Muscle layer of duodenum (tissue), 2 donors: ENCODE results near the gene UBALD1.

Source experiments
- H3K27ac ChIP-seq: one replicate; pipeline ENCODE4 v1.7.0; 2013; ENCODE audit warnings: mild to moderate bottlenecking, low read length
- H3K27me3 ChIP-seq: one replicate; pipeline ENCODE4 v1.7.0; 2013; ENCODE audit warnings: low read depth, mild to moderate bottlenecking, control low read depth, low read length
- H3K36me3 ChIP-seq, 2 donors: one replicate each; pipeline ENCODE4 v1.7.0; 2013; ENCODE audit warnings: low read length in 2 of 2, control low read depth in 1 of 2, mild to moderate bottlenecking in 1 of 2; ENCODE audit not compliant: insufficient read depth in 2 of 2, control insufficient read depth in 1 of 2
- H3K4me1 ChIP-seq, 2 donors: one replicate each; pipeline ENCODE4 v1.7.0; 2013; ENCODE audit warnings: low read length in 2 of 2, mild to moderate bottlenecking in 2 of 2, control low read depth in 1 of 2, moderate library complexity in 1 of 2; ENCODE audit not compliant: insufficient read depth in 2 of 2, control insufficient read depth in 1 of 2
- H3K4me3 ChIP-seq, 2 donors: one replicate each; pipeline ENCODE4 v1.7.0; 2013; ENCODE audit warnings: low read length in 2 of 2, low read depth in 1 of 2, mild to moderate bottlenecking in 1 of 2
- H3K9me3 ChIP-seq, 2 donors: one replicate each; pipeline ENCODE4 v1.7.0; 2013; ENCODE audit warnings: low read length in 2 of 2, control low read depth in 1 of 2, mild to moderate bottlenecking in 1 of 2; ENCODE audit not compliant: control insufficient read depth in 1 of 2
- donor health status: healthy.

The UBALD1 gene

DNA sequence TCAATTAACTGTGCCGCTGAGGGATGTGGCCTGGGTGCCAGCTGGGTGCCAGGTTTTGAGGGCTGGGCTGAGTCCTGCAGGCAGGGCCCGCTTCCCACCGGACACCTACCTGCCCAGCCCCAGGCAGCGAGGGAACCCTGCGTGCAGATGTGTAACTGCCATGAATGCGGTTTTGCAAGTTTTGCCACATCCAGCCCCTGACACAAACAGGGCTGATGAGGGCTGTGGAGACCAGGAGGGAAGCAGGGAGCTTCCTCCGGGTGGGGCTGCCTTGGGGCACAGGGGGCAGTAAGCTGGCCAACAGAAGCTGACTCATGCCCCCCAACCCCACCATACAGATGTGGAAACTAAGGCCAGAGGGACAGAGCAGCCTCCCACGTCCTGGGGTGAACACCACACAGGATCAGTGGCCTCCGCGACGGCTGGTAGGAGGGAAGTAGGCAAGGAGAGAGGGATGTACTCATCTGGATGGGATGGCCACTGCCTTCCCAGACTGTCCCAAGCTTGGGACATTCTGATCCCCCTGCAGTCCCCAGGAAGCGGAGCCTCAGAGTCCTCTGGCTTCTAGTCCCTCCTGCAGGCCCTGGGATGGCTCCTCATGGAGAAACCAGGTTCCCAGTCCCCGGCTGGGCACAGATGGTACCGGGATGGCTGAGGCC lies 1.6 kb downstream of the UBALD1 start:
- H3K4me1 ChIP-seq = peaks cover 5 to 45% of the 10 kb centered on the region in 2 donors
- H3K4me3 ChIP-seq = peak overlapping the region; percentile 74 to 78
- no peaks in the 10 kb centered on the region for H3K27me3 ChIP-seq
- H3K9me3 ChIP-seq = no peaks in the 10 kb centered on the region
- peaks cover 0 to 16% of the 10 kb centered on the region in 2 donors for H3K36me3 ChIP-seq
- peak overlapping the region; percentile 65 for H3K27ac ChIP-seq

DNA sequence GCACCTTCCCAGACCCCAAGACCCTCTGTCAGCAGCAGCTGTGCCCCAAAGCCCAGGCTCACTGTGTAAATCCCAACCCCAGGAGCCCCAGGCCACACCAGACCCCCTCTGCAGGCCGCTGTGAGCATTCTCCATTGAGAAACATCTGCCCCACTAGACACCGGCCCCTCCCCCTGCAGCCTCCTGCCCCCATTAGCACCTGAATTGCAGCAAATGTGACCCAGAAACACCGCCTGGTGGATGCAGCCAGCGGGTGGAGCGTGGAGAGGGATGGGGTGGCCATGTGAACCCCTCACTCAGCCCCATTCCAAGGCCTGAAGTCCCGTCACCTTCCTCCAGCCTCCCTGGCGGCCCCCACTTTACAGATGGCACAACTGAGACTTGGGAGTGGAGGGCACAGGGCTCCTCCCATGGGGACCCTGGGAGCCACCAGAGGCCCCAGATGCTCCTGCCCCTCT lies 2.2 kb downstream of the UBALD1 start:
- Histone ChIP-seq H3K27me3 (no peaks in the 10 kb centered on the region), H3K4me3 (peak overlapping the region in 1 of 2 donors; percentile 78), H3K4me1 (peaks cover 5 to 39% of the 10 kb centered on the region in 2 donors), H3K9me3 (no peaks in the 10 kb centered on the region), H3K36me3 (peaks cover 0 to 22% of the 10 kb centered on the region in 2 donors), H3K27ac (no peak overlapping the region)

DNA sequence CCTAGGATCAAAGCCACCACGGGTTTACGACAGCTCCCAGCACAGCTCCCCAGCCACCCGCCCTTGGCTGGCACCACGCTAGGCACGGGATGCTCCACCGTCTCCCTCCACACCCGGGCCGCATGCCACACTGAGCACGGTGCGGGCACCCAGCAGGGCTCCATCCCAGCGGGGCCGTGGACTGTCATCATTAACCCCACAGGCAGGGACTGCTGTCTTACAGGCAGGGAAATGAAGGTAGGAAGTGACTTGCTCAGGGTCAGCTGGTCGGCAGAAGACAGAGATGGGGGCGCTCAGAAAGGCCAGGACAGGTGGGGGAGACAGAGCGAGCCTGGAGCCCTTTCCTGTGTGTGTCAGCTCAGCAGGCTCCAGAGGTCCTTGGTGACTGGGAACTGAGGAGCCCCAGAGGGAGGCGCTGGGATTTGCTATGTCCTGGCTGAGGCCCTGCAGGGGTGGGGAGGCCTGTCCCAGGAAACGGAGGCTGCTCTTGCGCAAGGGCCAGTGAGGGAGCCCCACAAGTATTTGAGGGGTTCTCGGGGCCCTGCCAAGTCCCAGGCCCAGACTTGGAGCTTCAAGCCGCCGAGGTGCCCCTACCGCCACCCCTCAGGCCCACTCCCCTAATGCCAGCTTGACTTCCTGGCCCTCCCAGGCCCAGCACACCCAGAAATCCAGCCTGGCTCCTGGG lies 3.2 kb downstream of the UBALD1 start:
- no peaks in the 10 kb centered on the region for H3K9me3 ChIP-seq
- H3K4me1 ChIP-seq = peaks cover 5 to 33% of the 10 kb centered on the region in 2 donors
- H3K27ac ChIP-seq = no peak overlapping the region
- H3K36me3 ChIP-seq = peaks cover 0 to 29% of the 10 kb centered on the region in 2 donors
- H3K4me3 ChIP-seq = no peak overlapping the region
- no peaks in the 10 kb centered on the region for H3K27me3 ChIP-seq

DNA sequence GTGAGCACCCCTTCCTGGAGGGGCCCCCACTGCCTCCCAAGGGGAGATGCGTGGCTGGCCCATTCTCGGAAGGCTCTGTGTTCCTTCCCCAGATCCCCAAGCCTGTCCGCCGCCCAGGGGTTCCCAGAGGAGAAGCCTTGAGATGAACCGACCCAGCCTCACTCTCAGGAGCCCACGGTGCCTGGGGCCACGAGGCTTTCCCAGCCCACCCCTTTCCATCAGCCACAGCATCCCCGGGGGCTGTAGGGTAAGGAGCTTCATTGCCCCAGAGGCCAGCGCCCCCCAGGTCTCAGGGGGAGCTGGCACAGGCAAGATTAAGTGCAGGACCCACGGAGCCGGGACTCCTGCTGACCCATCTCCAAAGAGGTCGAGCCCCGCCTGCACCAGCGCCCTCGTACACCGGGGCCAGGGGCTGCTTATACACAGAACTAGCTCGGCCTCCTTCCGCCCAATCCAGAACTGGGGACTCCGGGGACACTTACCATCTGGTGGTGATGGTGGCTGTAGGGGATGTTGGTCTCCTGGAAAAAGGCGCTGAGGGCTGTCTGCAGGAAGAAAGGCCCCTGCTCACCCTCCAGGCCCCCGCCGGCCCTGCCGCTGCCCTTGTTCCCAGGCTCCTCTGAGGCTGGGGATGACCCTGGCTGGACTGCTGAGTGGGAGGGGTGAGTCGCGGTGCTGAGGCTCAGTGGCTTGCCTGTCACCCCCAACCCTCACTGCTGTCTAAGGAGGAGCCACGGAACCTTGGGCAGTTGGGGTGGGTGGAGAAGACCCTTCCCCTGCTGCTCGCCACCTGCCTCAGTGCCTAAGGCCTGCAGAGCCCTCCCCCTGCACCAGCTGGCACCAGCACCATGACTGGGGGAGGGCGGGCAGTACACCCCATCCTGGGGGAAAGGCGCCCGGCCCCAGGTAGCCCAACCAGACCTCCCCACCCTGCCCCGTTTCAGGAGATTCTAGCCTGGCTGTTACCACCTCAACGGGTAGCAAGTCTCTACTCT lies 4.4 kb downstream of the UBALD1 start:
- Histone ChIP-seq H3K4me3 (no peak overlapping the region), H3K27me3 (no peaks in the 10 kb centered on the region), H3K9me3 (no peaks in the 10 kb centered on the region), H3K36me3 (peaks cover 0 to 29% of the 10 kb centered on the region in 2 donors), H3K4me1 (peaks cover 0 to 27% of the 10 kb centered on the region in 2 donors), H3K27ac (no peak overlapping the region)

DNA sequence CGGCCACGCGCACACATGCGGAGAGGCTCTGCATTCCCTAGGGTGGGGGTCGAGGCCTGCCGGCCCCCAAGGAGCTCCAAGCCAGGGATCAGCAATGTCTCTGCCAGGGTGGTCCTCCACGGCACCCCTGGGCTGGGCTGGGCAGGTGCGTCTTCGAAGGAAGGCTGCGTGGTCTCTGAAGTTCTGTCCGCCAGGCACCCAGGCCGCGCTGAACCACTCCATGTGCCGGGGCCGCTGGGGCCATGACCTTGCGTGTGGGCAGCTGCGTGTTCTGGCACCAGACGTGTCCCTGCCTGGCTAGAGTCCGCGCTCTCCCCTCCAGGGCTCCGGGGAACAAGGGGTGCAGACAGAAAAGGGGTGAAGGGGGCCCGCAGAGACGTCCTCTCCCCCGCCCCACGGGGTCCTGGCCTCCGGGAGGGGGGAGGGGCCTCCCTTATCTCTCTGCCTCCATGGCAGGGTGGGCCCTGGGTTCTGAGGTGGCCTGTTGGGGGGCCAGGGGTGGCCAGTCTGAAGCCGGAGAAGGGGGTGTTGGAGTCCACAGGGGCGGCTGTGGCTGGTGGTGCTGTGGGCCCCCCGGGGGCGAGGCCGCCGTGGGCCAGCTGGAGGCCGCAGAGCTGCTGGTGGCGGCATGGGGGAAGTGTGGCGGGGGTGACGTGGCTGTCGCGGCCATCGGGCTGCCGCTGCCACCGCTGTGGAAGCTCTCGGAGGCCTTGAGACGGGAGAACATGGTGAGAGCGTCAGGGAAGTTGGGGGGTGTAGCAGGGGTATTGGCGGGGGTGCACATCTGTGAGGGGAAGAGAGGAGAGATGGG lies 5.3 kb downstream of the UBALD1 start:
- Histone ChIP-seq H3K27me3 (no peaks in the 10 kb centered on the region), H3K4me1 (peaks cover 0 to 23% of the 10 kb centered on the region in 2 donors), H3K36me3 (peaks cover 0 to 29% of the 10 kb centered on the region in 2 donors), H3K9me3 (no peaks in the 10 kb centered on the region), H3K27ac (no peak overlapping the region), H3K4me3 (no peak overlapping the region)

DNA sequence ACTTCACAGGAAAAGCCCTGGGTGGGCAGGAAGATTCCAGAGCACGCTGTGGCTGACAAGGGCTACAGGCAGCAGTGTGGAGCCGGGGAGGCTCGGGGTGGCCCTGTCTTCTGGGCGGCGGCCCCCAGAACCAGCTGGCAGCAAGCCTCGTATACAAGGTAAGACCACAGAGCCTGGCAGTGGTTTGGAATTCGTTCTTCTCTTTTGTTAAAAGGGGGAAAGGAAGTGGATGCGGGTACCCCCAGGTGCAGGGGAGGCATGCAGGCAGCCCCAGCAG lies 6.0 kb downstream of the UBALD1 start:
- Histone ChIP-seq H3K9me3 (no peaks in the 10 kb centered on the region), H3K36me3 (peaks cover 0 to 29% of the 10 kb centered on the region in 2 donors), H3K4me1 (peaks cover 0 to 23% of the 10 kb centered on the region in 2 donors), H3K27me3 (no peaks in the 10 kb centered on the region), H3K4me3 (no peak overlapping the region), H3K27ac (no peak overlapping the region)

DNA sequence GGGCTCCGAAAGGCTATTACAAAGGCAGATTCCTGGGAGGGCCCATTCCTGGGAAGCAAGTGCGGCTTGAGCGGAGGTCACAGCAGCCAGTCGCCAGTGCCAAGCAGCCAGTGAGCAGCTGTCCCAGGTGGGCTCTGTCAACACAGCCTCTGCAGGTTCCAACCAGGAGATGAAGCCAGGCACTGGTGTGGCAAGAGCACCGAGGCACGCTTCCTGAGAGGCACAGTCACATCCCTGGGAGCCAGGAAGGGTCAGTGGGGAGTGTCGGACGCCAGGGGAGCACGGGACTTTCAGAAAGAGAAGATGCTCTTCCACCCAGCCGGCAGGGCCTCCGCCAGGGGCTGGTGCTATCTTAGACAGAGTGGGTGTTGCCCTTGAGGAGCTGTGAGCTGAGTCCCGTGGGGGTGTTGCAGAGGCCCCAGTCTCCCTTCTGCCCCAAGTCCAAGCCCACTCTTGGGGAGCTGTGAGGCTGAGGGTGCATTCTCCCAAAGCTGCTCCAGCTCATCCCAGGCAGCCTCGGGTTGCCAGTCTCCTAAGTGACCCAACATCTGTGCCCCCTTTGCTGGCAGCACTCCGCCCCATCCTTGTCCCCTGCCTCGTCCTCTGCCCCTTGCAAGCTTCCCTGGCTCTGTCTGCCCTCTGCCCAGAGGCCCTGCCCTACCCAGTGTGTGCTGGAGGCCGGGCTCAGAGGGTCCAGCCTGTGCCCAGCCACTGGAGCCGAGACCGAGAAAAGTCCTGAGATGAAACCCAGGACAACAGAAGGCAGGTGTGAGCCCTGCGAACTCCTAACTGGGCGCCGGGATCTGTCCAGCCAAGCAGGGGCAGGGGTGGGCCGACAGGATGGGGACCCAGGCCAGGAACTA lies 6.6 kb downstream of the UBALD1 start:
- H3K4me1 ChIP-seq = peaks cover 0 to 18% of the 10 kb centered on the region in 2 donors
- no peaks in the 10 kb centered on the region for H3K27me3 ChIP-seq
- H3K4me3 ChIP-seq = no peak overlapping the region
- H3K9me3 ChIP-seq = no peaks in the 10 kb centered on the region
- peaks cover 0 to 29% of the 10 kb centered on the region in 2 donors for H3K36me3 ChIP-seq
- H3K27ac ChIP-seq = no peak overlapping the region

DNA sequence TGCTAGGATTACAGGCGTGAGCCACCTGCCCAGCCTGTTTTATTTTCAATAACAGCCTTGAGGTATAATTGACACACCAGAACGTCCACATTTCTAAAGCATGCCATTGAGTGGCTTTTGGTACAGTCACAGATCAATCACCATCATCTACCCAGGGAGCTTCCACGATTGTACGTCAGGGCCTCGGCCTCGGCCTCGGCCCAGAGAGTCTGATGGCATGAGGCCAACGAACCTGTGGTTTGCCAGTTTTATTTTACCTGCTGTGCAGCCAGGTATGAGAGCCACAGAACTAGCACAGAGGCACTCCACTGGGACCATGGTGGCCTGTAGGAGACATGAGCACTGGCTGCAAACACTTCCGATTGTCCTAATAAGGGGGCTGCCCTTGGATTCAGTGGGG lies 8.3 kb downstream of the UBALD1 start:
- no peaks in the 10 kb centered on the region for H3K27me3 ChIP-seq
- H3K9me3 ChIP-seq = no peaks in the 10 kb centered on the region
- no peak overlapping the region for H3K27ac ChIP-seq
- H3K4me1 ChIP-seq = peaks cover 0 to 9% of the 10 kb centered on the region in 2 donors
- peaks cover 0 to 29% of the 10 kb centered on the region in 2 donors for H3K36me3 ChIP-seq
- H3K4me3 ChIP-seq = no peak overlapping the region

DNA sequence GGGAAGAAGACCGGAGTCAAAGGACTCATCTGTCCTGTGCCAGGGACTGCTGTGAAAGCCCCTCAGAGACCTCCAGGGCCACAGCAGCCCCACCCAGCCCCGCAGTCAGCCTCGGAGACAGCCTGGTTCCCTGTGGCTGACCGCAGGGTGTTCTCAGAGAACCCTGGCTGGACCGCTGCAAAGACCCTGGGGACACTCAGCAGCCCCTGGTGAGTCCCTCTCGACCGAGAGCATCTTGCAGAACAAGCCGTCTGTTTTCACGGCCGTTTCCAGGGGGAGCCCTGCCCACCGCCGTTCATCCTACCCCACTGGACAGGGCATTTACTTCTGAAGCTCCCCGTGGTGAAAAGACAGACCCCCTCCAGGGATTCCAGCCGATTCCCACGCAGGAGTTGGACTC lies 10.3 kb downstream of the UBALD1 start:
- no peak overlapping the region for H3K27ac ChIP-seq
- no peak overlapping the region for H3K4me3 ChIP-seq
- no peaks in the 10 kb centered on the region for H3K27me3 ChIP-seq
- H3K36me3 ChIP-seq = peaks cover 0 to 26% of the 10 kb centered on the region in 2 donors
- no peaks in the 10 kb centered on the region for H3K9me3 ChIP-seq
- H3K4me1 ChIP-seq = peaks cover 0 to 8% of the 10 kb centered on the region in 2 donors

DNA sequence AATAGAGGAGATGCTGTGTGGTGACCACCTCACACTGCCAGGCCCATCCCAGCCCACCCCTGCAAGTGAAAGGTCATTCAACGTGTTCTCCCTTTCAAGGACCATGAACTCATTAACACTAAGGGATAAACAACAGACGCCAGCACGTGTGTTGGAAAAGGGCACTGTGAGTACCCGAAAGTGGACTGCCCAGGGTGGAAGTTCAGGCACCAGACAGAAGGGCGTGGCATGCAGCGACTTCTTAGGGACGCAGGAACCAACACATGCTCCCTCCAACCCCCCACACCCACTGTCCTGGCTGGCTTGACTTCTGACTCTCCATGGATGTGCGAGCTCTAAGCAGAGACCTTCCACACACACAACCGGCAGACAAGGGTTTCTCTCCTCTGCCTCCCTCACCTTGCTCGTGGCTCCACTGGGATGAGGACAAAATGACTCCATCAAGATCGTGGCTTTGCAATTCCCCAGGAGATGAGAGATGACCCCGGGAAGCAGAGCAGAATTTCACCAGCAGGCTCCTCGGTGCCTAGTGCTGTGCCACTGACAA lies 11.0 kb downstream of the UBALD1 start:
- Histone ChIP-seq H3K27me3 (no peaks in the 10 kb centered on the region), H3K4me3 (no peak overlapping the region), H3K36me3 (peaks cover 0 to 19% of the 10 kb centered on the region in 2 donors), H3K27ac (no peak overlapping the region), H3K9me3 (no peaks in the 10 kb centered on the region), H3K4me1 (peaks cover 0 to 8% of the 10 kb centered on the region in 2 donors)
